Colon (tissue), 2 donors: Measurements from ENCODE around the gene PRKAR2B.
"Not testable (repeated sequence)": the region's sequence is repeated elsewhere in the genome, so short reads cannot be mapped to it uniquely, and the experiment has no call there.

Experiments used
- FAIRE-seq: peaks from 2 replicates; lab custom pipeline; 2012; peaks lifted over from hg19 to GRCh38; lab: Jason Lieb, UNC
- donor health status: control.
- donor health status: control.

The PRKAR2B gene

DNA sequence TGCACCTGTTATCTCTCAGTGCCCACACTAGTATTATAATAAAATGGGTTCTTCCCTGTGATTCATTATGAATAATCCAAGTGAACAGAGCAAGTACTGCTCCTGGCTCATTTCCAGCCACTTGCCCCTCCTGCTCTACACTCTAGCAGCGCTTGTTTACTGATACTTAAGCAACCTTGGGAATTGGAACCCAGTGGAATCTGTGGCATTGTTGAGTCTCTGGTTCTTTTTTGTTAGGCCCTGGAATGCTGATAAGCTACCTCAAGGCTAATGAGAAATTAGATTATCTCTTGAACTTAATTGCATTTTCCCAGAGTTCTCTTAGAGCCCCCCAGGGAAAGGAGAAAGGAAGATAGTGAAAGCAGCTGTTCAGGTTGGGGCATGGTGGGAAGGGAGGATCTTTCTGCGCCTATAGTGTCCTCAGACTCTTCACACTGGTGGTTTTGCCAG lies 34.0 kb downstream of the PRKAR2B start:
- FAIRE-seq = no peak

GRCh38 chr7:107079212-107079940 lies 34.9 kb downstream of the PRKAR2B start:
- no peak for FAIRE-seq

DNA sequence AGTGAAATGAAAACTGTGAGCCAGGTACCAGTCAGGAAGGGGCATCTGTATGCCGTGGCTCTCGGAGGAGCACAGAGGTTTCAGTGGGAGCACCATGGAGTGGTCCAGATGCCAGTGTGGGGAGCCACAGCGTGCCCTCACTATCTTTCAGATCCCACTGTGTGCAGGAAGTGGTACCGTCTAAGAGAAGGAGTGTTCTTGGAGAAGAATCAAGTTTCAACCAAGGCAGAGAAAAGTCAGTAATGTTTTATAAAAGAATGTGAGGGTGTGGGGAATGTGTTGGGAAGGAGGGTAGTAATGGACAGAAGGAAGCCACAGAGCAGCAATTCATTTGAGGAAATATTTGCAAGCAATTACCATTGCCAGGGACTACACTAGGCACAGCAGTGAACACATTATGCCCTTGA lies 35.6 kb downstream of the PRKAR2B start:
- FAIRE-seq = no peak

DNA sequence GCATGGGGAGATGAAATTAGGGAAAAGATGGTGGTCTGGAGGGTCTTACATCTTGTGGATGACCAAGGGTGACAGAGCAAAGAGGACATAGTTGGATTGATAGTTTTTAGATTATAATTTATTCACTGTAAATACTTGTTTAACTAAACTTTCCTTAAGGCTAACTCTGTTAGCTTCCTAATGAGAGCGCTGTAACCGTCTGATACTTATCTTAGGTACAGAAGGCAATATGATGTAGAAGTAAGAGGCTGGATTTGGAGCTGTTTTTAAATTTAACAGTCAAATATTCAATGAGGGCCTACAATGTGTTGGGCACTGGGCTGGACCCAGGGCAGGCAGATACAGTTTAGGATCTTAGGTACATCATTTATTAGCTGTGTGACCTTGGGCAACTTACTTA lies 36.0 kb downstream of the PRKAR2B start:
- FAIRE-seq = no peak

GRCh38 chr7:107085180-107085579 lies 40.7 kb downstream of the PRKAR2B start:
- no peak for FAIRE-seq

GRCh38 chr7:107089627-107090026 lies 45.1 kb downstream of the PRKAR2B start:
- no peak for FAIRE-seq

GRCh38 chr7:107090457-107090856 lies 46.0 kb downstream of the PRKAR2B start:
- no peak for FAIRE-seq

DNA sequence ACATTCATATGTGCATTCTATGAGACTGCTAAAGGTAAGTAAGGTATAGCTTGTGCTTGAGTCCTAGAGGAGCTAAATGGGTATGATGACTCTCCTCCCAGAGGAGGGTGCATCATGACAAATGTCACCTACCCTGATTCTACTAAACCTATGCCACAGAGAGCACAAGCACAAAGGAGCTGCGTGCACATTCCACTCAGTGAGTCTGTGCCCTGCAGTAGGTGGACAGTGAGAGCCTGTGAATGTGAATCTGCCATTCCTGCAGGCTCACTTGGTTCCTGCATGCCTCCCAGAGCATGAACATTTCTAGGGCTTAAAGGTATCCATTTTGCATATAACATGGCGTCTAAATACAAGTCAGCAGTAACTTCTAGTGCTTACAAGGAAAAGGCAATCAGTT lies 46.8 kb downstream of the PRKAR2B start:
- no peak for FAIRE-seq

- not testable (repeated sequence) for FAIRE-seq
These were observed 49.2 kb downstream of the PRKAR2B start for GRCh38 chr7:107093671-107094070.

DNA sequence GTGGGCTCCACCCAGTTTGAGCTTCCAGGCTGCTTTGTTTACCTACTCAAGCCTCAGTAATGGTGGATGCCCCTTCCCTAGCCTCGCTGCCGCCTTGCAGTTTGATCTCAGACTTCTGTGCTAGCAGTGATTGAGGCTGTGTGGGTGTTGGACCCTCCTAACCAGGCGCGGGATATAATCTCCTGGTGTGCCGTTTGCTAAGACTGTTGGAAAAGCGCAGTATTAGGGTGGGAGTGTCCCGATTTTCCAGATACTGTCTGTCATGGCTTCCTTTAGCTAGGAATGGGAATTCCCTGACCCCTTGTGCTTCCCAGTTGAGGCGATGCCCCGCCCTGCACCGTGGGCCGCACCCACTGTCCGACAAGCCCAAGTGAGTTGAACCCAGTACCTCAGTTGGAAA lies 54.6 kb downstream of the PRKAR2B start:
- FAIRE-seq = not testable (repeated sequence)

GRCh38 chr7:107100824-107101223 lies 56.3 kb downstream of the PRKAR2B start:
- FAIRE-seq = no peak

DNA sequence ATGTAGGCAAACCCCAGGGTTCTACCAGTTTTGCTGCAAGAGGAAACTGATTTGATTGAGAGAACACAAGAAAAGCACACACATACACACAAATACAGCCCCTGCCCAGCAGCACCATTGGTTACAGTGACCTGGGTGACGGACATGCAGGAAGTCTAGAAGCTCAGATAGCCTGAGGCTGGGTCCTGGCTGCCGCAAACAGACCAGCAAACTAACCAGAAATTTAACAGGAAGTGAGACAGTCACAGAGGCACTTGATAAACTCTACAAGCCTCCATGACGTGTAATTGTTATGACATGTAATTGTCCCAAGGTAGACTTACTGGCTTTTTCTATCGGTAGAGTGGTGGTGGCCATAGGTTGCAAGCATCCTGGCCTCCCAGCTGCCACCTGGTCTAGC lies 58.9 kb downstream of the PRKAR2B start:
- no peak for FAIRE-seq

- no peak for FAIRE-seq
These were observed 60.3 kb downstream of the PRKAR2B start for GRCh38 chr7:107104801-107105200.

DNA sequence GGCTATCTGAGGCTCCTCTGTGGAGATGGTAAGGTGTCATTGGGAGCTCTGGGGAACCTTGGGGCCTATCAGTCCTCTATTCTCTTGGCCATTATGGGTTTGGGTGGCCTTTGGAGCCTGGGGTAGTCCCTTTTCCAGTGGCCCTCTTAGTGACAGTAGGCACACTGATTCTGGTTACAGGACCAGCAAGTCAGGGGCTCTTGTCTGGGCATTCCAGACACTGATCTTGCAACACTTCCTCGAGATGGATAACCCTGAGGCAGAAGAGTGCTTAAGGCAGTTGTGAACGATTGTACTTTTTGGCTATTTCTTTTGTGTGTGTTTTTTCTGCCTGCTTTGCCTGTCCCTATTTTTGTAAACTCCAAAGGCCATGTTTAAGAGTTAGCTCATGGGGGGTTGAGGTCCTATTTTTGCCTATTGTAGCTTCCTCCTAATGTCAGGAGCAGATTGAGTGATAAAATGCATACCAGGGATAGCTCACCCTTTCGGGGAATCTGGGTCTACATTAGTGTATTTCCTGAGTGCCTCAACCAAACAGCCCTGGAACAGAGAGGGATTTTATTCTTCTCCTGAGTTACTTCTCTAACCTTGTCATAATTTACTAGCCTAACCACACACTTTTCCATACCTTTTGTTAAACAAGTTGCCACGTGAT lies 61.2 kb downstream of the PRKAR2B start:
- FAIRE-seq = no peak

- no peak for FAIRE-seq
These were observed 64.4 kb downstream of the PRKAR2B start for GRCh38 chr7:107108793-107109371.

- no peak for FAIRE-seq
These were observed 65.5 kb downstream of the PRKAR2B start for GRCh38 chr7:107109955-107110354.

- FAIRE-seq = no peak
These were observed 66.7 kb downstream of the PRKAR2B start for GRCh38 chr7:107111196-107111595.

DNA sequence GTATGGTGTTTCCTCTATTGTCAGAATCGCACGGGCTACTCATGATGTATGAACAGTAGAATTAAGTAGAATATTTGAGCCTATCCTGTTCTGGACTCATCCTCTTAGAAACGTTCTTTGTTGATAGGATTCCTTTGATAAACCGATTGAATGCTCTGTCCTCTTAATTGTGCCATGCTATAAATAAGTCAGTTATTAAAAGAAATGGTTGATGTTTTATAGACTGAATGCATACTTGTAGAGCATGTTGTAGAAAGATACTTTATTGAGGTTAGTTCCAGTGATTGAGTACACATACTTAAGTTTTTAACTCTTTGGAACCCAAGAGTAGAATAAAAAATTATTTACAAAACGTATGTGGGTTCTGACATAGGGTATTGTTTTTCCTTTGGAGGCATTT lies 69.4 kb downstream of the PRKAR2B start:
- FAIRE-seq = no peak

- FAIRE-seq = no peak
These were observed 70.6 kb downstream of the PRKAR2B start for GRCh38 chr7:107115114-107115513.

- no peak for FAIRE-seq
These were observed 71.4 kb downstream of the PRKAR2B start for GRCh38 chr7:107115762-107116540.

DNA sequence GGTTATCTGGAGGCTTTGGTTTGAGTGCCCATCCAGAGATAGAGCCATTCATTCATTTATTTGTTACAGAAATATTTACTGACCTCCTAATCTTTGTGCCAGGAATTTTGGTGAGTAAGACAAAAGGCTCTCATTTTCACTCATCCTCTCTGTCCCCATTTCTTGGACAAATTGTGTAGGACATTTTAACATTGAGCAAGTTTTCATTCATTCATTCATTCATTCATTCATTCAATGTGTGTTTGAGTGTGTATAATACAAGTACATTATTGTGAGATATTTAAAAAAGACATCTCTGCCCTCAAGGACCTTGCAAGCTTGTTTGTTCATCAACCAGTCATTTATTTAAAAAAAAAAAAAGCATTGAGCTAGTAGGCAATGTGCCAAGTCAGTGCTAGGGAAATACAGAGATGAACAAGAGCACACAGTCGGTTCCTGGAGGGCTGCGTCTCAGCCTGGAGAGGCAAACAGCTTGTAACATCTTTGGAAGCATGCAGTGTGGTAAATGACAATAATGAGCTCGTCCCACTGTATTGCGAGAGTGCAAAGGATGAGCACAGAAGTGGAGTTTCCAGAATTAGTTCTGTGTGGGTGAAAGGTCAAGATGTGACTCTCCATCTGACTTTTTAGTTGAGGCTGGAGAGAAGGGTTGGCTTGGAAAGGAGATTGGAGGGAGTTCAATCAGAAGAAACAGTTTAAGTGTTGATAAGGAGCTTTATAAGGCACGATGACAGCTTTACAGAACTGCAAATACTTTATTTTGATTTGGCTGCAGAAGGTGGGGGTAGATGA lies 73.8 kb downstream of the PRKAR2B start:
- no peak for FAIRE-seq
